Body of pancreas (tissue), 4 donors: ENCODE results near the gene SPATA13. TPM values are rescaled to one million over a fixed set of nuclear protein-coding genes. Genes with fewer than 3 reads are reported as not detected.

Experiments used
- ATAC-seq: fragments of 150-250 bp; one replicate; pipeline ENCODE4 v1.9.1; 2016
- DNase-seq, 4 donors: peaks; one replicate each; pipeline ENCODE4 v3.0.0-alpha.2; 2019
- H3K27ac ChIP-seq, 4 donors: fragments of 200-600 bp; sonication (generic); 1 replicate in 3 of 4; 2 replicates in 1 of 4; pipeline versions ENCODE4 v1.5.1 to v1.6.1; 2016 to 2019; ENCODE audit warnings: mild to moderate bottlenecking in 1 of 4, mixed read lengths in 1 of 4, moderate library complexity in 1 of 4
- H3K27me3 ChIP-seq, 2 donors: fragments of 200-600 bp; sonication (generic); one replicate each; pipeline ENCODE4 v1.6.0; 2016; ENCODE audit warnings: mild to moderate bottlenecking in 1 of 2
- H3K36me3 ChIP-seq, 2 donors: fragments of 200-600 bp; sonication (generic); replicated peaks in 1 of 2; 2 replicates each; pipeline ENCODE4 v1.5.1; 2016; ENCODE audit warnings: low read depth in 2 of 2; ENCODE audit not compliant: insufficient read depth in 1 of 2
- H3K4me1 ChIP-seq: fragments of 200-600 bp; sonication (generic); one replicate; pipeline ENCODE4 v1.6.0; 2016
- H3K4me3 ChIP-seq, 2 donors: fragments of 200-600 bp; sonication (generic); 1 replicate in 1 of 2; 2 replicates in 1 of 2; pipeline ENCODE4 v1.5.1; 2016 to 2019
- H3K9me3 ChIP-seq, 3 donors: fragments of 200-600 bp; sonication (generic); 1 replicate in 2 of 3; 2 replicates in 1 of 3; pipeline ENCODE4 v1.5.1; 2016
- CTCF ChIP-seq, 7 experiments: fragments of 450-650 bp in 4 of 7; fragments of 200-600 bp in 3 of 7; sonication (generic) in 3 of 7; IDR thresholded peaks; one replicate each; pipeline ENCODE4 v1.5.1; 2016 to 2019; ENCODE audit warnings: antibody characterized with exemption in 7 of 7
- POLR2A ChIP-seq, 3 donors: fragments of 450-650 bp; IDR thresholded peaks; one replicate each; pipeline ENCODE4 v1.6.1; 2016; ENCODE audit warnings: antibody characterized with exemption in 3 of 3, mild to moderate bottlenecking in 2 of 3
- WGBS, 2 donors: methylation state at CpG; one replicate each; pipeline ENCODE4 v1.1.5; 2017; 5-methylcytosine and 5-hydroxymethylcytosine counted together
- intact Hi-C: fragments of 100-400 bp; cut with DNase I; formaldehyde crosslinking; loops from one replicate; pipeline ENCODE4 v1.15.1; 2023
- total RNA-seq, 2 donors: library from RNA; depleted of rRNA; stranded (reverse); fragments of >200 nt; gene quantifications; one replicate each; pipeline ENCODE4 v1.1.0, GENCODE V29; 2016

The SPATA13 gene
- total RNA-seq, 2 donors from 2014 or later, result 83.3 to 359 TPM

GRCh38 chr13:24166561-24166960 is 6.0 kb downstream of the SPATA13 start:
- H3K9me3 ChIP-seq, result no peaks in the 10 kb centered on the region
- peaks cover 90% of the 10 kb centered on the region for H3K4me1 ChIP-seq
- H3K27me3 ChIP-seq, result no peaks in the 10 kb centered on the region
- 79 to 83% methylated on average over 2 of the region's 2 CpGs for WGBS, 2 donors
- H3K4me3 ChIP-seq, result no peak overlapping the region
- peaks cover 0 to 2% of the 10 kb centered on the region in 2 donors for H3K36me3 ChIP-seq
- intact Hi-C loops, result loop anchor here (10.0 kb wide), 1 partner anchor 112 kb away; no protein-coding TSS in a partner anchor
- no peak for DNase-seq
- no peak for ATAC-seq
- no peak for TF ChIP-seq CTCF (IDR thresholded peaks at IDR 0.05)
- peak overlapping the region; percentile 32 to 100 (median 98) for H3K27ac ChIP-seq

GRCh38 chr13:24167666-24168391 is 7.3 kb downstream of the SPATA13 start:
- WGBS, 2 donors, result 17 to 19% methylated on average over 6 of the region's 6 CpGs
- intact Hi-C loops, result loop anchor here (10.0 kb wide), 1 partner anchor 113 kb away; no protein-coding TSS in a partner anchor
- Histone ChIP-seq H3K27ac (peak overlapping the region; percentile 54 to 98 (median 97)), H3K36me3 (peaks cover 0 to 2% of the 10 kb centered on the region in 2 donors), H3K27me3 (no peaks in the 10 kb centered on the region), H3K4me1 (peaks cover 98% of the 10 kb centered on the region), H3K4me3 (no peak overlapping the region), H3K9me3 (no peaks in the 10 kb centered on the region)
- TF ChIP-seq CTCF (IDR thresholded peaks at IDR 0.05) (no peak), POLR2A (IDR thresholded peaks at IDR 0.05) (no peak)
- DNase-seq (no peak), ATAC-seq (no peak)

- Histone ChIP-seq H3K4me1 (peaks cover 98% of the 10 kb centered on the region), H3K27ac (peak overlapping the region; percentile 54 to 98 (median 97)), H3K9me3 (no peaks in the 10 kb centered on the region), H3K36me3 (peaks cover 0 to 2% of the 10 kb centered on the region in 2 donors), H3K27me3 (no peaks in the 10 kb centered on the region), H3K4me3 (no peak overlapping the region)
- TF ChIP-seq POLR2A (IDR thresholded peaks at IDR 0.05), result no peak
- TF ChIP-seq CTCF (IDR thresholded peaks at IDR 0.05), result no peak
- intact Hi-C loops, result loop anchor here (10.0 kb wide), 1 partner anchor 114 kb away; no protein-coding TSS in a partner anchor
- WGBS, 2 donors, result 30 to 35% methylated on average over 6 of the region's 6 CpGs
- ATAC-seq (no peak), DNase-seq (no peak)
These were observed 7.9 kb downstream of the SPATA13 start for GRCh38 chr13:24168392-24168750.

DNA sequence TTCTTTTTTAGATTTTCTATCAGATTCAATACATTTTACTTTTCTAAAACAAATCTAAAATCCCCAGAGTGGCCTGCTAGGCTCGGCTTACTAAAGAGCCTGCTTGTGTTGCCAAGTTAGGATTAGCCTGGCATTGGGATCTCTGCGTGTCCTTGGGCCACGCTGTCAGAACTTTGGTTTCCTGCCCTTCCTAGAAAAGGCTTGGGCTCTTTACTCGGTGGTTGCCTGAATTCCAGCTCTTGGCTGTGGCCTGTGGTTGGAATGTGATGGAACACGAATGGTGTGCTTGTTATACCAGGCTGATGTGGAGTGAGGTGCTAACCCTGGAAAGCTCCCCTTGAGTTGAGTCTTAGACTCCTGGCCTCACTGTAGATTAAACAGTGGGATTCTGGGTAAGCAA is 8.5 kb downstream of the SPATA13 start:
- no peak overlapping the region for H3K4me3 ChIP-seq
- H3K9me3 ChIP-seq, result no peaks in the 10 kb centered on the region
- peaks cover 98% of the 10 kb centered on the region for H3K4me1 ChIP-seq
- H3K27ac ChIP-seq, result peak overlapping the region; percentile 62 to 98 (median 97)
- ATAC-seq (peak; percentile 81), DNase-seq (peak; percentile 71 to 82 (median 78))
- intact Hi-C loops, result loop anchor here (10.0 kb wide), 1 partner anchor 114 kb away; no protein-coding TSS in a partner anchor
- peaks cover 0 to 2% of the 10 kb centered on the region in 2 donors for H3K36me3 ChIP-seq
- WGBS, 2 donors, result 12 to 23% methylated on average over 5 of the region's 5 CpGs
- H3K27me3 ChIP-seq, result no peaks in the 10 kb centered on the region
- TF ChIP-seq CTCF (IDR thresholded peaks at IDR 0.05), result peak in 3 of 7 experiments; percentile 13 to 24 (median 14)
- peak in 1 of 3 donors; percentile 37 for TF ChIP-seq POLR2A (IDR thresholded peaks at IDR 0.05)
